SIG-M5 (cell line): ENCODE data around the gene CAPSL.
"Not testable (repeated sequence)": the region's sequence is repeated elsewhere in the genome, so short reads cannot be mapped to it uniquely, and the experiment has no call there.

Source experiments
- DNase-seq: peaks from one replicate; lab custom pipeline; 2025; lab: John Stamatoyannopoulos, UW

CAPSL gene

GRCh38 chr5:35876454-35876853 lies 62.0 kb downstream of the CAPSL start:
- DNase-seq = no peak

GRCh38 chr5:35870605-35871004 lies 67.8 kb downstream of the CAPSL start:
- DNase-seq = no peak

GRCh38 chr5:35869685-35870277 lies 68.6 kb downstream of the CAPSL start:
- no peak for DNase-seq

GRCh38 chr5:35867998-35868397 lies 70.4 kb downstream of the CAPSL start:
- DNase-seq = no peak

GRCh38 chr5:35863159-35863558 lies 75.3 kb downstream of the CAPSL start:
- no peak for DNase-seq

- DNase-seq = no peak
Measured at GRCh38 chr5:35862126-35862525, 76.3 kb downstream of the CAPSL start.

- no peak for DNase-seq
Measured at GRCh38 chr5:35861718-35862117, 76.7 kb downstream of the CAPSL start.

GRCh38 chr5:35860686-35861085 lies 77.7 kb downstream of the CAPSL start:
- DNase-seq = no peak

GRCh38 chr5:35859101-35859661 lies 79.2 kb downstream of the CAPSL start:
- DNase-seq = no peak

GRCh38 chr5:35857606-35858205 lies 80.7 kb downstream of the CAPSL start:
- DNase-seq = no peak

GRCh38 chr5:35856765-35857351 lies 81.6 kb downstream of the CAPSL start, which contains the start of gene IL7R:
Gene IL7R (plus strand): TSS chr5:35856891. CDS start chr5:35856978, 87 bp downstream.
- peak; percentile 51 for DNase-seq

GRCh38 chr5:35856186-35856764 lies 82.1 kb downstream of the CAPSL start:
- DNase-seq = not testable (repeated sequence)

GRCh38 chr5:35855187-35855586 lies 83.2 kb downstream of the CAPSL start:
- DNase-seq = no peak
